DOHH2 (cell line): ENCODE data around the gene GRIP2.

Experiments used
- H3F3A ChIP-seq: fragments of 200-600 bp; sonication (generic), shearing (Covaris generic); 2 replicates; pipeline ENCODE4 v1.6.0; 2016; ENCODE audit warnings: antibody characterized with exemption, mild to moderate bottlenecking; ENCODE audit not compliant: control insufficient read depth, insufficient read depth
- H3K27ac ChIP-seq: fragments of 200-600 bp; sonication (generic); 2 replicates; pipeline ENCODE4 v1.5.1; 2014; ENCODE audit warnings: low read depth, mild to moderate bottlenecking, low read length, moderate library complexity
- H3K27me3 ChIP-seq: fragments of 200-600 bp; sonication (generic); 2 replicates; pipeline ENCODE4 v1.6.1; 2014; ENCODE audit warnings: mild to moderate bottlenecking, low read length, mixed read lengths; ENCODE audit not compliant: control insufficient read depth
- H3K36me3 ChIP-seq: fragments of 200-600 bp; sonication (generic); 2 replicates; pipeline ENCODE4 v1.6.1; 2014; ENCODE audit warnings: mild to moderate bottlenecking, low read length, moderate library complexity, mixed read lengths; ENCODE audit not compliant: control insufficient read depth
- H3K4me1 ChIP-seq: fragments of 200-600 bp; sonication (generic); 2 replicates; pipeline ENCODE4 v1.6.1; 2014; ENCODE audit warnings: mild to moderate bottlenecking, low read length, mixed read lengths; ENCODE audit not compliant: control insufficient read depth
- H3K4me2 ChIP-seq: fragments of 200-600 bp; sonication (generic); 2 replicates; pipeline ENCODE4 v1.6.0; 2014; ENCODE audit warnings: mild to moderate bottlenecking, low read length, moderate library complexity
- H3K4me3 ChIP-seq: fragments of 200-600 bp; sonication (generic); 2 replicates; pipeline ENCODE4 v1.5.1; 2014; ENCODE audit warnings: mild to moderate bottlenecking, low read length, mixed read lengths
- H3K79me2 ChIP-seq: fragments of 200-600 bp; sonication (generic); 2 replicates; pipeline ENCODE4 v1.6.1; 2014; ENCODE audit warnings: mild to moderate bottlenecking, low read length, mixed read lengths; ENCODE audit not compliant: control insufficient read depth
- H3K9me2 ChIP-seq: fragments of 200-600 bp; sonication (generic); replicated peaks from 2 replicates; pipeline ENCODE4 v1.6.1; 2014; ENCODE audit warnings: mild to moderate bottlenecking, low read length, mixed read lengths; ENCODE audit not compliant: control insufficient read depth
- H3K9me3 ChIP-seq: fragments of 200-600 bp; sonication (generic); 2 replicates; pipeline ENCODE4 v1.6.1; 2014; ENCODE audit warnings: antibody characterized with exemption, low read length, mixed read lengths; ENCODE audit not compliant: control insufficient read depth, insufficient read depth
- H4K20me1 ChIP-seq: fragments of 200-600 bp; sonication (generic); 2 replicates; pipeline ENCODE4 v1.6.0; 2014; ENCODE audit warnings: low read depth, mild to moderate bottlenecking, antibody characterized with exemption, low read length, moderate library complexity; ENCODE audit not compliant: control insufficient read depth, insufficient read depth
- EZH2phosphoT487 ChIP-seq: fragments of 200-600 bp; sonication (generic); IDR thresholded peaks from 2 replicates; pipeline ENCODE4 v1.6.1; 2017; ENCODE audit warnings: borderline replicate concordance, mild to moderate bottlenecking, antibody characterized with exemption, low read length, moderate library complexity, mixed read lengths
- TF ChIP-seq, protein P1 (sequence below): fragments of 200-600 bp; sonication (generic); IDR thresholded peaks from one replicate; pipeline ENCODE4 v1.5.1; 2014; ENCODE audit warnings: antibody characterized with exemption, mild to moderate bottlenecking, low read depth, low read length; ENCODE audit not compliant: poor library complexity, severe bottlenecking

The GRIP2 gene

DNA sequence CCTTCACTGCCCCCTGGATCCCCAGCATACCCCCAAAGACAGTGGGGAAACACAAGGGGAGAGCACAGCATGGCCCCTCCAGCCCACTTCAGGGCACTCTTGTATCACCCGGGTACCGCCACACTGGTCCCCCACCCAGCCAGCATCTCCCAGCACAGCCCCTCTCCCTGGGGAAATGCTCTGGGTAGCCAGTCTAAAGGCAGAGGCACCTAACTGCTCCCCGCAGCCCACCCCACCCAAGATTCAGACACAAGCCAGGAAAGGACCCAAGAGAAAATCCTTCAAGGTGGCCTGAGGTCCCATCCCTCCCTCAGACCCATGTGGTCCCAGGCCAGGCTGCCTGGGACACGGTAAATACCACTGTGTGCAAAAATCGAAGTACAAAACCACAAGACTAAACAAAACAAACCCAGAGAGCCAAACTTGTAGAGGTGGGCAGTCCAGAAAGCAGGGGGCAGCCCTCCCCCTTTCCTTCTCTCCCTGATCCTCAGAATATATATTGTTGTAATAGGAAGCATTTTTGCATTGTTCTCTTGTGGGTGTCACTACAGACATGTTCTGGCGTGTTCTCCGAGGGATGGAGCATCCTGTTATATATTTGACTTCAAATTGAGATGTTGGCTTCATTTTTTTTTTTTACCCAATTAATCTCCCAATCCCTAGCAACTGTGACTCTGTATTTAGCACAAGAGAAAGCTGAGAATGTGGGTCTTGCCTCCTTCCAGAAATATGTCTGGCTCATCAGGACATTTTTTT, 51.7 kb downstream of the GRIP2 start:
- H3K4me1 ChIP-seq, result no peaks in the 10 kb centered on the region
- no peaks in the 10 kb centered on the region for H3K9me3 ChIP-seq
- no peak overlapping the region for H3K27ac ChIP-seq
- H3K27me3 ChIP-seq, result no peaks in the 10 kb centered on the region
- H3K36me3 ChIP-seq, result peaks cover 28% of the 10 kb centered on the region
- no peak overlapping the region for H3K4me3 ChIP-seq
- no peaks in the 10 kb centered on the region for H3K9me2 ChIP-seq
- no peak for TF ChIP-seq EZH2phosphoT487
- TF ChIP-seq, protein P1, sequence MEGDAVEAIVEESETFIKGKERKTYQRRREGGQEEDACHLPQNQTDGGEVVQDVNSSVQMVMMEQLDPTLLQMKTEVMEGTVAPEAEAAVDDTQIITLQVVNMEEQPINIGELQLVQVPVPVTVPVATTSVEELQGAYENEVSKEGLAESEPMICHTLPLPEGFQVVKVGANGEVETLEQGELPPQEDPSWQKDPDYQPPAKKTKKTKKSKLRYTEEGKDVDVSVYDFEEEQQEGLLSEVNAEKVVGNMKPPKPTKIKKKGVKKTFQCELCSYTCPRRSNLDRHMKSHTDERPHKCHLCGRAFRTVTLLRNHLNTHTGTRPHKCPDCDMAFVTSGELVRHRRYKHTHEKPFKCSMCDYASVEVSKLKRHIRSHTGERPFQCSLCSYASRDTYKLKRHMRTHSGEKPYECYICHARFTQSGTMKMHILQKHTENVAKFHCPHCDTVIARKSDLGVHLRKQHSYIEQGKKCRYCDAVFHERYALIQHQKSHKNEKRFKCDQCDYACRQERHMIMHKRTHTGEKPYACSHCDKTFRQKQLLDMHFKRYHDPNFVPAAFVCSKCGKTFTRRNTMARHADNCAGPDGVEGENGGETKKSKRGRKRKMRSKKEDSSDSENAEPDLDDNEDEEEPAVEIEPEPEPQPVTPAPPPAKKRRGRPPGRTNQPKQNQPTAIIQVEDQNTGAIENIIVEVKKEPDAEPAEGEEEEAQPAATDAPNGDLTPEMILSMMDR, result no peak
- H3F3A ChIP-seq, result no peaks in the 10 kb centered on the region
- no peak overlapping the region for H3K4me2 ChIP-seq
- no peaks in the 10 kb centered on the region for H4K20me1 ChIP-seq
- no peaks in the 10 kb centered on the region for H3K79me2 ChIP-seq

DNA sequence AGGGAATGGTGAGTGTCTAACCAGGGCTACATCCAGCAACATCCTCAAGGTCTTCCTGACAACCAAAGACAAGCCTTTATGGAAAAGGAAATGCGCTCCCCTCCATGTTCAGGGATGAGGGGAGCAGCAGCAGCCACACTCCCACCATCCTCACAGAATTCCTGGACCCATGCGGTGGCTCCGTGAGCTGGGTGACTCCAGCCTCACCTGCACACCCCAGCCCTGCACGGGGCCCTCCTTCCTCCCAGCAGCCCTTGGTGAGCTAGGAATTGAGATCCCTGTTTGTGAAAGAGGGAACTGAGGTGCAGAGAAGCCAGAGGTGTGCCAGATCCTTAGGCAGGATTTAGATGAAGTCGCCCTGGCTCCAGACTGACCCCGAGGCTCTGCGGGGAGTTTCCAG, 52.3 kb downstream of the GRIP2 start:
- no peak for TF ChIP-seq EZH2phosphoT487
- TF ChIP-seq, protein P1, result no peak
- Histone ChIP-seq H3K9me2 (no peaks in the 10 kb centered on the region), H3K27me3 (no peaks in the 10 kb centered on the region), H3K79me2 (no peaks in the 10 kb centered on the region), H3K4me1 (no peaks in the 10 kb centered on the region), H3F3A (no peaks in the 10 kb centered on the region), H3K27ac (no peak overlapping the region), H3K36me3 (peaks cover 34% of the 10 kb centered on the region), H3K9me3 (no peaks in the 10 kb centered on the region), H3K4me2 (no peak overlapping the region), H3K4me3 (no peak overlapping the region), H4K20me1 (no peaks in the 10 kb centered on the region)

DNA sequence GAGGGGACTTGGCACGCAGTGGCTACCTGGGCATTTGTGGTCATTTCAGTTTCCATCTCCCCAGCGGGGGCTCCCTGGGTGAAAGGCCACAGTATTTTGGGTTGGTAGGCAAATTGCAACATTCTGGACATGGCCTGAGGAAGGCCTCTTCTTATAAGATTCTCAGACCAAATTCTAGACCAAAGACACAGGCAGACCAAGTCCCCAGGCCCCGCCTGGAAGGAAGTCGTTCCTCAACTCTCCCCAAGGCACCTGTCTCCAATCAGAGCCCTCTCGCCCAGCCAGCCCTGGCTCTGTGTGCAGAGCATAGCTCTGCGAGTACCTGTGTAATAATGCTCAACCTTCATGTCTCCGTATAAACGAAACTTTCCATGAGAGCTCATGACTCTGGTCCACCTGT, 53.1 kb downstream of the GRIP2 start:
- H3K4me1 ChIP-seq, result no peaks in the 10 kb centered on the region
- no peak overlapping the region for H3K4me3 ChIP-seq
- no peaks in the 10 kb centered on the region for H3K27me3 ChIP-seq
- no peaks in the 10 kb centered on the region for H4K20me1 ChIP-seq
- no peaks in the 10 kb centered on the region for H3K79me2 ChIP-seq
- H3K27ac ChIP-seq, result no peak overlapping the region
- TF ChIP-seq EZH2phosphoT487, result no peak
- TF ChIP-seq, protein P1, result no peak
- H3K9me2 ChIP-seq, result no peaks in the 10 kb centered on the region
- H3K36me3 ChIP-seq, result peaks cover 41% of the 10 kb centered on the region
- no peaks in the 10 kb centered on the region for H3K9me3 ChIP-seq
- no peak overlapping the region for H3K4me2 ChIP-seq
- no peaks in the 10 kb centered on the region for H3F3A ChIP-seq
